ENCODE data around the gene DOCK9. TPM values are rescaled to one million over a fixed set of nuclear protein-coding genes. Genes with fewer than 3 reads are reported as not detected.

Gene DOCK9
- total RNA-seq, 1 donor from 2014 or later = 25.5 TPM

GRCh38 chr13:98997738-98998641 is 20.1 kb upstream of the DOCK9 start:
- ChIA-PET CTCF (no interaction called here), POLR2A (no interaction called here)
- Mint-ChIP-seq H3K36me3 (ENCODE audit: low read depth) (no peaks in the 10 kb centered on the region), H3K4me3 (no peak overlapping the region), H3K9me3 (no peaks in the 10 kb centered on the region), H3K27ac (no peak overlapping the region), H3K4me1 (peaks cover 9% of the 10 kb centered on the region), H3K27me3 (no peaks in the 10 kb centered on the region)
- intact Hi-C loops (cut with micrococcal nuclease) = no loop called here
- no peak for TF ChIP-seq CTCF (IDR thresholded peaks at IDR 0.05)
- DNase-seq = no peak
- no peak for ATAC-seq (ENCODE audit: low read depth)

GRCh38 chr13:98997011-98997730 is 19.3 kb upstream of the DOCK9 start:
- CTCF ChIA-PET = no interaction called here
- Mint-ChIP-seq H3K27me3 (no peaks in the 10 kb centered on the region), H3K4me3 (no peak overlapping the region), H3K4me1 (peaks cover 9% of the 10 kb centered on the region), H3K36me3 (ENCODE audit: low read depth) (no peaks in the 10 kb centered on the region), H3K27ac (no peak overlapping the region), H3K9me3 (no peaks in the 10 kb centered on the region)
- intact Hi-C loops (cut with micrococcal nuclease) = no loop called here
- no peak for DNase-seq
- no peak for ATAC-seq (ENCODE audit: low read depth)
- POLR2A ChIA-PET = no interaction called here
- TF ChIP-seq CTCF (IDR thresholded peaks at IDR 0.05) = no peak

- no peak overlapping the region for H3K27ac Mint-ChIP-seq
- intact Hi-C loops (cut with micrococcal nuclease) = no loop called here
- H3K27me3 Mint-ChIP-seq = no peaks in the 10 kb centered on the region
- H3K4me3 Mint-ChIP-seq = no peak overlapping the region
- peaks cover 9% of the 10 kb centered on the region for H3K4me1 Mint-ChIP-seq
- ATAC-seq (ENCODE audit: low read depth) (no peak), DNase-seq (no peak)
- ChIA-PET POLR2A (interaction anchor here (0.7 kb wide), 1 partner anchor 936 kb away, joined by 8 read pairs; no protein-coding TSS in a partner anchor), CTCF (no interaction called here)
- no peak for TF ChIP-seq CTCF (IDR thresholded peaks at IDR 0.05)
- H3K36me3 Mint-ChIP-seq (ENCODE audit: low read depth) = no peaks in the 10 kb centered on the region
- no peaks in the 10 kb centered on the region for H3K9me3 Mint-ChIP-seq
Observed at GRCh38 chr13:98996046-98996445, 18.2 kb upstream of the DOCK9 start.

GRCh38 chr13:98994896-98995295 is 17.0 kb upstream of the DOCK9 start:
- DNase-seq = no peak
- Mint-ChIP-seq H3K9me3 (no peaks in the 10 kb centered on the region), H3K27me3 (no peaks in the 10 kb centered on the region), H3K36me3 (ENCODE audit: low read depth) (no peaks in the 10 kb centered on the region), H3K4me3 (no peak overlapping the region), H3K27ac (no peak overlapping the region), H3K4me1 (peaks cover 8% of the 10 kb centered on the region)
- intact Hi-C loops (cut with micrococcal nuclease) = no loop called here
- ATAC-seq (ENCODE audit: low read depth) = no peak
- no peak for TF ChIP-seq CTCF (IDR thresholded peaks at IDR 0.05)
- ChIA-PET POLR2A (no interaction called here), CTCF (no interaction called here)

GRCh38 chr13:98994080-98994479 is 16.2 kb upstream of the DOCK9 start:
- no peak for DNase-seq
- no peak for ATAC-seq (ENCODE audit: low read depth)
- H3K9me3 Mint-ChIP-seq = no peaks in the 10 kb centered on the region
- intact Hi-C loops (cut with micrococcal nuclease) = no loop called here
- peaks cover 4% of the 10 kb centered on the region for H3K4me1 Mint-ChIP-seq
- no peaks in the 10 kb centered on the region for H3K27me3 Mint-ChIP-seq
- no peak overlapping the region for H3K4me3 Mint-ChIP-seq
- H3K36me3 Mint-ChIP-seq (ENCODE audit: low read depth) = no peaks in the 10 kb centered on the region
- TF ChIP-seq CTCF (IDR thresholded peaks at IDR 0.05) = no peak
- ChIA-PET POLR2A (no interaction called here), CTCF (no interaction called here)
- H3K27ac Mint-ChIP-seq = no peak overlapping the region
